Stimulated activated CD4-positive, alpha-beta T cell treated with anti-CD3 and anti-CD28 coated beads, Interleukin-1b, Interleukin-23, amount 100 ng/mL, for 1 hour (primary cell): ENCODE data around the gene NXPE1.
"Not testable (repeated sequence)": the region's sequence is repeated elsewhere in the genome, so short reads cannot be mapped to it uniquely, and the experiment has no call there.

Source experiments
- DNase-seq, 2 donors: peaks; one replicate each; pipeline ENCODE4 v3.0.0-alpha.2; 2020; ENCODE audit warnings: low read depth in 2 of 2

The NXPE1 gene

DNA sequence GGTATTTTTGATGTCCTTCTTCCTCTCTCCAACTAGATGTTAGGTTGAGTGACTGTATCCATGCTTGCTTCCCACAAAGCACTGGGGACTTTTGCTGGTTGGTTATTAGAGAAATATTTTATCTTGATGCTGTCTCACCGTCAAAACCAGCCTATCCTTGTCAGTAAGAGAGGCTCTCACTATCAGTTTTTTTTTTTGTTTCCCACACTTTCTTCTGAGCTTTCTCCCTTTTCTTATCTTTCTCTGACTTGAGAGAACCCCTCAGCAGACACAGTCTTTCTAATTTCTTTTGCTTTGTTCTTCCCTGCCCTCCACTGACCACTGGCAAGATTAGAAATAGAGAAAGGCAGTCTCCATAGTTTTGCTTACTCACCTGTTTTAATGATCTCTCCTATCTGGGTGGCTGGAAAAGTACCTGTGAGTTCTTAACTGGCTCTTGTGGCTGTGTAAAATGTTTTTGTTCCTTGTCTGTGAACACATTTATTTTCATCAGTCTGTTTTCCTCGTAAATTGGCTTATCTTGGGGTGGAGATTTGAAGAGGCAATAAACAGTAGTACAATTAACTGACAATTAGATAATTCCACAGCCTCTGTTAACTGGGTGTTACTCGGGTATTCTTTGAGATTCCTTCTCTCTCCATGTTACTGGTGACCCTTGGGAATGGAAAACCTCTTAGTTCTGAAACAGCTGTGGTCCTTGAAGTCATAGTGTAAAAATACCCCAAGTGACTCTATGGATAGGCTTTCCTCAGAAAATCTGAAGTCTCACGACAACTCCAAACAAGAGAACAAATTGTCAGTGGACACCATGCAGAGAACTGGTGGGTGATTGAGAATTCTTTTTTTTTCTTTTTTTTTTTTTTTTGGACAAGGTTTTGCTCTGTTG is at the start of gene NXPE1:
TSS of gene NXPE1 (minus strand) at position 457 of the 886 bp plus-strand sequence. CDS start 8,680 bp downstream, outside the sequence.
- DNase-seq, result no peak

DNA sequence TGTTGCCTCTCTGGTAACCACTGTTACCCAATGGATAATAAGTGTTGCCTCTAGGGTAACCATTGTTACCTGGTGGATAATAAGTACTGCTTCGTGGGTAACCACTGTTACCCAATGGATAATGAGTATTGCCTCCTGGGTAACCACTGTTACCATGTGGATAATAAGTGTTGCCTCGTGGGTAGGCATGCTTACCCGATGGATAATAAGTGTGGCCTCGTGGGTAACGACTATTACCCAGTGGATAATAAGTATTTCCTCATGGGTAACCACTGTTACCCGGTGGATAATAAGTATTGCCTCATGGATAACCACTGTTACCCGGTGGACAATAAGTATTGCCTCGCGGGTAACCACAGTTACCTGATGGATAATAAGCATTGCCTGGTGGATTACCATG is 49.7 kb upstream of the NXPE1 start:
- no peak for DNase-seq

GRCh38 chr11:114608605-114609004 is 48.9 kb upstream of the NXPE1 start:
- DNase-seq, result not testable (repeated sequence)

GRCh38 chr11:114607753-114608459 is 48.2 kb upstream of the NXPE1 start:
- DNase-seq, result no peak

DNA sequence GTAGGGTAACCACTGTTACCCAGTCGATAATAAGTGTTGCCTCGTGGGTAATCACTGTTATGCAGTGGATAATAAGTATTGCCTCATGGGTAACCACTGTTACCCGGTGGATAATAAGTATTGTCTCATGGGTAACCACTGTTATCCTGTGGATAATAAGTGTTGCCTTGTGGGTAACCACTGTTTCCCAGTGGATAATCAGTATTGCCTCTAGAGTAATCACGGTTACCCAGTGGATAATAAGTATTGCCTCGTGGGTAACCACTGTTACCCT is 47.1 kb upstream of the NXPE1 start:
- not testable (repeated sequence) for DNase-seq

GRCh38 chr11:114606003-114606801 is 46.5 kb upstream of the NXPE1 start:
- no peak for DNase-seq

GRCh38 chr11:114605370-114605769 is 45.7 kb upstream of the NXPE1 start:
- no peak for DNase-seq

DNA sequence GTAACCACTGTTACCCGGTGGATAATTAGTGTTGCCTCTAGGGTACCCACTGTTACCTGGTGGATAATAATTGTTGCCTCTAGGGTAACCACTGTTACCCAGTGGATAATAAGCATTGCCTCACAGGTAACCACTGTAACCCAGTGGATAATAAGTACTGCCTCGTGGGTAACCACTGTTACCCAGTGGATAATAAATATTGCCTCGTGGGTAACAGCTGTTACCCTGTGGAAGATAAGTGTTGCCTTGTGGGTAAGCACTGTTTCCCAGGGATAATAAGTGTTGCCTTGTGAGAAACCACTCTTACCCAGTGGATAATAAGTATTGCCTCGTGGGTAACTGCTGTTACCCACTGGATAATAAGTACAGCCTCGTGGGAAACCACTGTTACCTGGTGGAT is 45.2 kb upstream of the NXPE1 start:
- DNase-seq, result no peak

- DNase-seq, result no peak
Observed at GRCh38 chr11:114604179-114604813, 44.6 kb upstream of the NXPE1 start.

- not testable (repeated sequence) for DNase-seq
Observed at GRCh38 chr11:114603151-114603550, 43.5 kb upstream of the NXPE1 start.

- no peak for DNase-seq
Observed at GRCh38 chr11:114598461-114598860, 38.8 kb upstream of the NXPE1 start.

DNA sequence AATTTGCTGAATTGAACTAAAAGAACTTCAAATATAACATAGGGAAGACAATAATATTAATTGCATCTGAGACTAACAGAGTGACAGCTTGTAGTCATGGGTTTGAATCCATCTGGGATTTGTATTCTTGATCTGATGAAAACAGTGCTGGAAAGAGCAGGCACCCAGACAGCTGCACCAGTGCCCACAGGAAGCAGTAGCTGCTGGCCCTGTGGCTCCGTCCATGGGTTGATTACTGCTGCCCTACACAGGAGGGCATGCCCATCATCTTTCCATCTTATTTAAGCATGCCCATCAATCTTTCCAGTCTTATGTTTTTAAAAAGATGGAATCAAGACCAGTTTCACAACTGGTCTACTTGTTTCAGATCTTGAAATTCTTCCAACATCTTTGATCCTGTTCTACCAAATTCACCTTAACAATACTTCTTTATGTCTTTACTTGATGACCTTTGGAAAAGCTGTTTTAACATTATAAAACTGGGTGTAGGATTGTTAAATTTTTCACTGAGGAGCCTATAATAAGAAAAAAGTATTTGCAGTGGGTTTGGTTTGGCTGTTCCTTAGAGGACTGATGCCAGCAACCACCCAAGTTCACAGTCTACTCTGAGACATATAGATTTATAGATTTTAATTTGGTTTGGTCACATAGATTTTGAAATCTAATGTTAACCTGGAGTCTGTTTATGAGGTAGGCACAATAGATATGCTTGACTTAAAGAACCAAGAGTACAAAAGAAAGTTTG is 36.7 kb upstream of the NXPE1 start:
- DNase-seq, result no peak

- DNase-seq, result no peak
Observed at GRCh38 chr11:114595571-114595970, 35.9 kb upstream of the NXPE1 start, which contains the start of gene NXPE4. TSS of gene NXPE4 (minus strand) at chr11:114595786. CDS start at chr11:114594759, 1,027 bp downstream.

DNA sequence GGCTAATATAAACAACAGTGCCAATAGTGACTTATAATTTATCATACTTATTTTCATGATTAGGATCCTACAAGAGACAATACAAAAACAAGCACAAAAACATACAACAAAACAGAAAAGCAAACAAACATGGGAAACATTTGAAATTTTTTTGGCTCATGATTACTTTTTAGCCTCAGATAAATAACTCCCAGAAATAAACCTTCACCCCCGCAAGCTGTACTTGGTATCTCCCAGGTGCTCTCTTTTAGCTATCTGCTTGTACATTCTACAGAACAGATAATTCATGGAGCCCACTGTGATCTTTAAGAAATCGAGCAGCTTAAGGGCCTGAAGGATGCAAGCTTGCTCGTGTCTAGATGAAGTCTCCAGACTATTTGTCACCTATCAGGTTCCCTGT is 35.0 kb upstream of the NXPE1 start:
- no peak for DNase-seq

- DNase-seq, result no peak
Observed at GRCh38 chr11:114587398-114587953, 27.8 kb upstream of the NXPE1 start.

- DNase-seq, result no peak
Observed at GRCh38 chr11:114586797-114587196, 27.1 kb upstream of the NXPE1 start.

DNA sequence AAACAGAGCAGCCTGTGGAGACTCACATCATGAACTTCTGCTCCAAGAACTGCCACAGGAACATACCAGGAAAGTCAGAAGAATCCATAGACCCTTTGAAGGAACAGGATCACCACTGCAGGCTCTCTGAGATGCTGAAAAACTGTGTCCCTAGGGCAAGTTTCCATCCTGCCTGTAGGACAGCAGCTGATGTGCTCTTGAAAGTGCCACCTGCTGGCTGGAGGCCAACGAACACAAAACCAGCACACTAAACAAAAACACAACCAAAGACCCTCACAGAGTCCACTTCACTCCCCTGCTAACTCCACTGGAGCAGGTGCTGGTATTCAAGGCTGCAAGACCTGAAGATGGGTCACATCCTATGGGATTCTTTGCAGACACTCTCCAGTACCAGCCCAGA is 12.0 kb upstream of the NXPE1 start:
- DNase-seq, result no peak

GRCh38 chr11:114569801-114570200 is 10.1 kb upstream of the NXPE1 start:
- DNase-seq, result no peak

GRCh38 chr11:114566276-114566675 is 6.6 kb upstream of the NXPE1 start:
- no peak for DNase-seq

- DNase-seq, result no peak
Observed at GRCh38 chr11:114564831-114565230, 5.2 kb upstream of the NXPE1 start.

DNA sequence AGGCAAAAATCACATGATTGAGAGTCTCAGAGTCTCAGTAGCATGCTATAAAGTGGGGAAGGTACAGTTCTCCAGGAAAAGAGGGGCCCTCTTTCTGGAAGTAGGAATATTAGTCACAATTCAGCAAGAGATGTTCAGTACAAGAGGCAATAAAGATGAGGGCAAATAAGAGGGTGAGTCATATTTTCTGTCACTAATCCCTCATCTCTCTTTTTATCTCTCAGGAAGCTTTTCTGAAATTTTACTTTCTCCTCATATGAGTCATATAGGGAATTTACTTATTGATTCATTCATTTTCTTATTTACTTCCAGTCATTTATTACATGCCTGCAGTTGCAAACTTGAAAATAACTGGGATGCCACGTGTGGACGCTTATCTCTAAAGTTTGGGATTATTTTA is 3.4 kb upstream of the NXPE1 start:
- DNase-seq, result no peak
